ENCODE results near the gene VPS11. TPM values are rescaled to one million over a fixed set of nuclear protein-coding genes. Genes with fewer than 3 reads are reported as not detected.

Gene VPS11
- total RNA-seq, 1 experiment from 2014 or later: 18.6 TPM

GRCh38 chr11:119087123-119087522 is 19.5 kb downstream of the VPS11 start:
- H3K4me1 ChIP-seq (ENCODE audit: insufficient read depth, low read length): no peaks in the 10 kb centered on the region
- H4K20me1 ChIP-seq (ENCODE audit: control insufficient read depth, insufficient read depth, insufficient read length): no peaks in the 10 kb centered on the region
- no peak overlapping the region for H3K4me2 ChIP-seq (ENCODE audit: insufficient read depth, insufficient read length, low read length)
- H2AFZ ChIP-seq (ENCODE audit: low read length): no peak overlapping the region
- Mint-ChIP-seq H3K9me3 (no peaks in the 10 kb centered on the region), H3K4me1 (peaks cover 12 to 16% of the 10 kb centered on the region in 2 experiments), H3K27ac (peak overlapping the region in 1 of 3 experiments; percentile 74; a peak in 1 of 7 replicates), H3K36me3 (ENCODE audit: insufficient read depth in 1 of 3, low read depth in 3 of 3) (peaks cover under 1 to 23% (median 16%) of the 10 kb centered on the region in 3 experiments; a peak in 5 of 7 replicates), H3K27me3 (ENCODE audit: low read depth) (no peaks in the 10 kb centered on the region), H3K4me3 (peak overlapping the region; percentile 15 to 65; a peak in 3 of 5 replicates)
- no peak overlapping the region for H3K14ac ChIP-seq (ENCODE audit: insufficient read depth, low read length)
- H3K9me3 ChIP-seq (ENCODE audit: control insufficient read depth, low read depth, low read length): no peaks in the 10 kb centered on the region
- no peak overlapping the region for H2BK5ac ChIP-seq (ENCODE audit: insufficient read length, low read length)
- H2BK12ac ChIP-seq (ENCODE audit: insufficient read length, low read depth, low read length): no peak overlapping the region
- H3K9ac ChIP-seq (ENCODE audit: extremely low read depth, insufficient read length, low read length): no peak overlapping the region
- no peak overlapping the region for H3K4ac ChIP-seq (ENCODE audit: low read depth, low read length)
- H2BK15ac ChIP-seq (ENCODE audit: low read depth, low read length): no peak overlapping the region
- no peak overlapping the region for H3T11ph ChIP-seq (ENCODE audit: low read length)
- H3K23ac ChIP-seq (ENCODE audit: insufficient read length, low read depth, low read length): no peak overlapping the region
- H2AK5ac ChIP-seq (ENCODE audit: insufficient read length, low read length): no peak overlapping the region
- no CpG with 5 or more reads among the region's 6 CpGs for WGBS (ENCODE audit: extremely low coverage, insufficient read length, low lambda C conversion rate)
- H4K5ac ChIP-seq (ENCODE audit: insufficient read length, low read depth, low read length): no peak overlapping the region
- no peaks in the 10 kb centered on the region for H3K79me1 ChIP-seq (ENCODE audit: insufficient read depth, low read depth, low read length, poor library complexity, severe bottlenecking)
- H3K18ac ChIP-seq (ENCODE audit: insufficient read length, low read depth, low read length): no peak overlapping the region
- H3K56ac ChIP-seq (ENCODE audit: insufficient read length, low read depth, low read length): no peak overlapping the region
- H3K27ac ChIP-seq (ENCODE audit: insufficient read length, low read depth, low read length): no peak overlapping the region
- H2BK120ac ChIP-seq (ENCODE audit: low read depth, low read length, poor library complexity, severe bottlenecking): no peak overlapping the region
- no peaks in the 10 kb centered on the region for H3K27me3 ChIP-seq (ENCODE audit: insufficient read depth, low read length)
- no peaks in the 10 kb centered on the region; the same call in 1 of the 2 replicates for H3K79me2 ChIP-seq (ENCODE audit: insufficient read depth, low read length)
- no peak overlapping the region for H2BK20ac ChIP-seq (ENCODE audit: low read depth, low read length, poor library complexity, severe bottlenecking)
- no peak for TF ChIP-seq CTCF (conservative IDR thresholded peaks at IDR 0.05)
- no peak overlapping the region for H4K91ac ChIP-seq (ENCODE audit: insufficient read length, low read depth, low read length)
- H3K23me2 ChIP-seq (ENCODE audit: insufficient read length, low read depth, low read length, poor library complexity, severe bottlenecking): peaks cover 4% of the 10 kb centered on the region
- no peak for DNase-seq
- no peak overlapping the region for H4K8ac ChIP-seq (replicated peaks; ENCODE audit: insufficient read length, low read depth, low read length)

Data from H9 (cell line).